ENCODE data around the gene SACS.

DNA sequence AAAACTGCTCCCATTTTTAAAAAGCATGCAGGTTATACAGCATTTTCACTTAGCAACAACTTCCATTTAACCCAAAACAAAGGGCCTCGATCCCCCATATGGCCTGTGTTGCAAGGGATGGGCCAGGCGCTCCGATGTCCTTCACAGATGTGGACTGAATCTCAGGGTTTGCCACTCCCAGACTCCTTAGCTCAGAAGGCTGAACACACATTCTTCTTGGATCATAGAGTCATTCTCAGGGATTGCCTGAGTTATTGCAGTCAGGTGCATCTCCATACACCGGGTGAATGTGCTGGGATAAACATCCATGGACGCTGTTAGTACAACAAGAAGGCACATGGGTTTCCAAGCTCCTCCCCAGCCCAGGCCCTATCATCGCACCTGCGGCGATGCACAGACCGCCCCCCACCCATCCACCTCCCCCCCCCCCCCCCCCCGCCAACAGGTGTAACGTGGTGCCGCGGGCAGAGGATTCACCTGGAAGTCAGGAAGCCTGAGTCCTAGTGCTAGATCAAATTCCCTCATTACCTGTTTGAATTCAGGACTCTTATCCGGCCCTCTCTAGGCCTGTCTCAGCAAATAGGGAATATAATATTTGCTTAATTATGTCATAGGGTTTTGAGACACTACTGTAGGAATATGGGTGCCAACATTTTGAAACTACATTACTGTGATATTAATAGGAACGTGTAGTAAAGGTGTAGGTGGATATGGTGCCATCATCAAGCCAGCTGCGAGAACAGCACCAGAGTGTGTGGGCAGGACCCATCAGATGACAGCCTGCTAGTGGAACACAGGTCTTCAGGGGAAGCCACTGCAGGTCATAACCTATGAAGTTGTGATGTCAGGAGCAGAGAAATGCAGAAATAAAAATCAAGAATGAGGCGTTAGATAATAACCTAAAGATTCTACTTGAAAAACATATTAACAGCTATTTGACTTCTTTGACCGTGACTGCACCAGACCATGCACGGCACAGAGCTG lies 110.9 kb downstream of the SACS start:
- TF ChIP-seq POLR2AphosphoS5 (IDR thresholded peaks at IDR 0.05) (no peak), EP300 (IDR thresholded peaks at IDR 0.05) (no peak)
- TF ChIP-seq, protein P1, sequence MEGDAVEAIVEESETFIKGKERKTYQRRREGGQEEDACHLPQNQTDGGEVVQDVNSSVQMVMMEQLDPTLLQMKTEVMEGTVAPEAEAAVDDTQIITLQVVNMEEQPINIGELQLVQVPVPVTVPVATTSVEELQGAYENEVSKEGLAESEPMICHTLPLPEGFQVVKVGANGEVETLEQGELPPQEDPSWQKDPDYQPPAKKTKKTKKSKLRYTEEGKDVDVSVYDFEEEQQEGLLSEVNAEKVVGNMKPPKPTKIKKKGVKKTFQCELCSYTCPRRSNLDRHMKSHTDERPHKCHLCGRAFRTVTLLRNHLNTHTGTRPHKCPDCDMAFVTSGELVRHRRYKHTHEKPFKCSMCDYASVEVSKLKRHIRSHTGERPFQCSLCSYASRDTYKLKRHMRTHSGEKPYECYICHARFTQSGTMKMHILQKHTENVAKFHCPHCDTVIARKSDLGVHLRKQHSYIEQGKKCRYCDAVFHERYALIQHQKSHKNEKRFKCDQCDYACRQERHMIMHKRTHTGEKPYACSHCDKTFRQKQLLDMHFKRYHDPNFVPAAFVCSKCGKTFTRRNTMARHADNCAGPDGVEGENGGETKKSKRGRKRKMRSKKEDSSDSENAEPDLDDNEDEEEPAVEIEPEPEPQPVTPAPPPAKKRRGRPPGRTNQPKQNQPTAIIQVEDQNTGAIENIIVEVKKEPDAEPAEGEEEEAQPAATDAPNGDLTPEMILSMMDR (IDR thresholded peaks at IDR 0.05): no peak

Data from sigmoid colon (tissue), 4 donors.